Keratinocyte (primary cell): ENCODE data around the gene PLA2G2F.

Source experiments
- CTCF ChIP-seq, 3 experiments: IDR thresholded peaks in 1 of 3; conservative IDR thresholded peaks in 1 of 3; optimal IDR thresholded peaks in 1 of 3; 2 replicates in 2 of 3; 3 replicates in 1 of 3; pipeline versions ENCODE3 to v1.5.1; 2011; ENCODE audit warnings: low read length in 3 of 3, mild to moderate bottlenecking in 3 of 3, moderate library complexity in 2 of 3, control low read depth in 1 of 3, inconsistent platforms in 1 of 3; ENCODE audit not compliant: insufficient read depth in 2 of 3; ENCODE audit errors: extremely low read depth in 1 of 3
- EZH2 ChIP-seq: IDR thresholded peaks from one replicate; pipeline ENCODE4 v1.6.1; 2012; ENCODE audit warnings: inconsistent platforms, mild to moderate bottlenecking, low read length, moderate library complexity

GRCh38 chr1:20194757-20195461 is 55.8 kb downstream of the PLA2G2F start:
- no peak for TF ChIP-seq EZH2
- TF ChIP-seq CTCF (optimal IDR thresholded peaks at IDR 0.05 in 1 of 3, IDR thresholded peaks at IDR 0.05 in 1 of 3, conservative IDR thresholded peaks at IDR 0.05 in 1 of 3; ENCODE audit: extremely low read depth in 1 of 3, insufficient read depth in 2 of 3, low read length in 3 of 3): peak; percentile 92 to 96 (median 93)
